GM21786 (cell line): ENCODE results near the gene FAM25C.
"Not testable (repeated sequence)": the region's sequence is repeated elsewhere in the genome, so short reads cannot be mapped to it uniquely, and the experiment has no call there.

Experiments
- ATAC-seq: cut with Tn5 transposase; IDR thresholded peaks from one replicate; pipeline ENCODE4 v1.9.1; 2021; ENCODE audit not compliant: unreplicated experiment

FAM25C gene

GRCh38 chr10:47999691-48000090, at the start of gene FAM25C:
Gene FAM25C (minus strand): TSS chr10:47999791. CDS start chr10:47999765, 26 bp downstream.
- ATAC-seq, result not testable (repeated sequence)

- ATAC-seq, result not testable (repeated sequence)
Observed at GRCh38 chr10:48044557-48044956, 45.0 kb upstream of the FAM25C start.

GRCh38 chr10:48031390-48031789, 31.8 kb upstream of the FAM25C start:
- not testable (repeated sequence) for ATAC-seq

DNA sequence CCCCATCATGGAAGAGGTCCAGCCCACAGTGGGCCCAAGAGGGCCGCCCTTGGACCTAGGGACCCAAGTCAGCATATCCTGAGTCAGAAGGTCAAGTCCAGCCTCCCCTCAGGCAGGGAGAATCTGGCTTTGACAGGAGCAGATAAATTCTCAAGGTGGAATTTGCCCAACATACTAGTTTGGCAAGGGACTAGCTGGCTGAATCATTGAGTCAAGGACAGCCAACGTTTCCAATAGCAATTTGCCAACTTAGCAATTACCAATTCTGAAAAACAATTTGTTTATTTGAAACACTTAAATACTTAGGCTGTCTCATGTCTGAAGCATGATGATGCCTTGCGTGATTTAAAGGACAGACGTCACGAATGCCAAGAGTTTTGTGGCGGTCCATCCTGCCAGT, 2.7 kb upstream of the FAM25C start:
- not testable (repeated sequence) for ATAC-seq

- not testable (repeated sequence) for ATAC-seq
Observed at GRCh38 chr10:47994045-47994444, 5.5 kb downstream of the FAM25C start.

GRCh38 chr10:47992560-47992959, 7.0 kb downstream of the FAM25C start:
- not testable (repeated sequence) for ATAC-seq

DNA sequence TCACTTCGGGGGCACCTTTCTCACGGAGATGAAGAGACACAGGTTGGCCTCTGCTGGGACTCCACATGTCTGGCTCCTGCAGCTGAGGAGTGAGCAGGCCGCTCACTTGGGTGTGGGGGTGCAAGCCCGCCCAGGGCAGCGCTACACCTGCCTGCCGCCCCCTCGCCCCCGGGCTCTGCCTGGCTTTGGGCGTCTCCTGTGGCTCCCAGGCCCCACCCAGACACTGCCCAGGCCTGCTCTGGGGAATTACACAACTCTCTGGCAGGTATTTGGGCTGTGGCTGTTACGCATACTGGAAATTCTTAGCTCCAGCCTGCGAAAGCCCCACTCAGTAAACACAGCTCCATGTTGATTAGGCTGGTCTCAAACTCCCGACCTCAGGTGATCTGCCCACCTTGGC, 7.9 kb downstream of the FAM25C start:
- not testable (repeated sequence) for ATAC-seq

- ATAC-seq, result not testable (repeated sequence)
Observed at GRCh38 chr10:47990097-47990496, 9.5 kb downstream of the FAM25C start.

DNA sequence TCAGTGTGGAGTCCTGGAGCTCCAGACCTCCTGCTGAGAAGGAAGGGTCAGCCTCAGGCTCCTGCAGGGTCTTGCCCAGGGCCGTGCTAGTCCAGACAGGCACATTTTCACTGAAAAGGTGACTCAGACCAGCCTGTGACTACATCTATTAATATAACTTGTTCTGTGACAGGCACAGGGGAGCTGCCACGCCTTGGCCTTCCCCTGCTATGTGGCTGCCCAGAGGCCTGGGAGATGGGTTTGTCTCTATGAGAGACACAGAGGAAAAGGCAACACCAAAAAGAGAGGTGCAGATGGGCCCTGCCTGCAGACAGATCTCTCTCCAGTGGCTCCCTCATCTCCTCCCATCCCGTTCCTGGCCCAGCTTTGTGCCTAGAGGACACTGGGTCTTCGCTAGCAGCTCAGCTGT, 10.0 kb downstream of the FAM25C start:
- ATAC-seq, result not testable (repeated sequence)

DNA sequence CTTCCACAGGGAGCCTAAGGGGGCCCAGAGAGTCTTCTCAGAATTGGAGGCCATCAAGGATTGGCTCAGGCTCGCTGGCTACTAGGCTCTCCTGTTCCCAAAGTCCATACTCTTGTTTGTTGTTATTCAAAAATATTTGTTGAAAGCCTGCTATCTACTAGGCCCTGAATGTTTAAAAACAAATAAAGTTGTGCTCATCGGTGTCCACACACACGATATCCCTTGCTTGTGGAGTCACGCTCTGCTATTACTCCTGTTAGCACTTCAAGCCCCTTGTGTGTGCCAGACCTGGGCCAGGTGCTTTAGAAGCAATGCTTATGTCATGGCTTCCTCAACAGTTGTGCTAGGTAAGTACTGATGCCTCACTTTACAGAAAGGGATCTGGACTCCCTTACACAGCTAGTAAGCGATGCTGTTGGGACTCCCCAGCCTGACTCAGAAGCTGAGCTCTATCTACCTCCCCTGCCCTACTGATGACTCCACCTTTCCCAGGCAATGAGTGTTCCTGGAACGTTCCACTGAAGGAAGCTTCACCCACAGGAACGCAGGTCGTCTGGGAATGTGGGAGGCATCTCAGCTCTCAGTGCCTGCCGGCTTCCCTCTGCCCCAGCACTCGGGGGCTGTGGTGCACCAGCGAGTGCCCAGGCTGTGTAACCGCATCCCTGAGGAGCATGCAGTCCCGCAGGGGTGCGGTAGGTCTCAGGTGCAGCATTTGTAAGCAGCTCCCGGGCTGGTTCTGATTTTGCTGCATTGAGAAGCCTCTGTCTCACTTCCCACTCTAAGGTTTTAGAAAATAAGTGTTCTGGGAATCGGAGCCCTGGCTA, 10.7 kb downstream of the FAM25C start:
- ATAC-seq, result not testable (repeated sequence)

DNA sequence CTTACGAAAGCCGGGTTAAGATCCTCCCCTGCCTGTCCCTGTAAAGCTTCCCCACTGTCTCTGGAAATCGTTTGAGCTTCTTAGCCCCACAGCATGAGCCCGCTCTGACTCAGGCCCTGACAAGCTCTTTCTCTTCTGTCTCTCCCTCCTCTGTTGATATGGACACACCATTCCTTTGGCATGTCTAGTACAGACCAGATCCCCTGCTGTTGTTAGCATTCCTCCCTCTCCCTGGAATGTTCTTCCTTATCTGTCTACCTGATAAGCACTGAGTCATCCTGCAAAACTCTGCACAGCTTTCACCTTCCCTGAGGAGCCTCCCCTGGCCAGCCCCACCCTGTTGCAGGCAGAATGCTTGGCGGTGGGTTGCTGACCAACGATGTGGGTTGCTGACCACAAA, 11.6 kb downstream of the FAM25C start:
- not testable (repeated sequence) for ATAC-seq

DNA sequence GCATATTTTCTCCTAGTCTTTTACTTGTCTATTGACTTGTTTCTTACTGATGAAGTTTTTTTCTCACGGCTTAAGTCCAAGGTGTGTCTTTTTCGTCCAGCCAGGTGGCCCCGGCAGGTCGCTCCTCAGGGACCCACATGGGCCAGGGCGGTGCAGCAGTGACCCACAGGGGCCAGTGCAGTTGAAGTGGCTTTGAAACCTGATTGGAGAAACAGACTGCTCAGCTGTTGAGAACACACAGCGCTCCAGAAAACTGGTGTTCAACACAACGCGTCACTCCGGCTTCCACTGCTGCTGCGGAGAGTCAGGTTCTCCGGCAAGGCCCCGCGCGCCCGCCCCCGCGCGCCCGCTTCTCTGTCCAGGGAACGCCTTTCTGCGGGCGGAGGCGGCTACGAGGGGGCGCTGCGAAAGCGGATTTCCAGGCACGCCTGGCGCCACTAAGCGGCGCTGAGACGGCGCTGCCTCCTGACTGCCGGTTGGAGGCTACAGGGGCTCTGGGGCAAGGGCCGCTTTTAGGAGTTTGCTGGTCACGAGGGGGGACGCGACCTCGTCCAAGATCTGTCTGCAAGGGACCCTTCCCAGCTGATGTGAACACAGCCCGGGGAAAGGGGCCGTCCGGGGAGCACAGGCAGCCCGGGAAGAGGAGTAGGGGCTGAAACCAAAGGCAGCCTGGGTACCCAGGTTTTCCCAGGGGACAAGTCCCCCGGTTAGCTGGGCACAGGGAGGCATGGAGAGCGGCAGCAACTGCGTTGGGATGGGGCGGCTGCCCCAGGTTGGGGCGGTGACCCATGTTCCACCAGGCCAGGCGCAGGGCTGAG, 13.0 kb downstream of the FAM25C start:
- not testable (repeated sequence) for ATAC-seq

DNA sequence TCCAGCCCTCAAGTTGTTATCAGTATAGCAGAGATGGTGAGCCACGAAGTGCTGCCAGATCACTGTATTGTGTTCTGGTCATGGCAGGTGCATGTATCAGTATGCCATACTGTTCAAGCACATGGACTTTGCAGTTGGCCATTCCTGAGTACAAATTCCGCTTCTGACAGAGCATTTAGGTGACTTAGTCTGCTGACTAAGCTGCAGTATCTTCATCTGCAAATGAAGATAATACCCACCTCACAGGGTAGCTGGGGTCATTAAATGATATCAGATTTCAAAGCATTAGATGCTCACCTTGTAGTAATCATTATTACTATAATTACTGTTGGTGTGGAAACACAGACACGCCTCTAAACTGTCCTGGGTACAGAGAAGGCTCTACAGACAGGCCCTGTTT, 24.2 kb downstream of the FAM25C start:
- not testable (repeated sequence) for ATAC-seq

DNA sequence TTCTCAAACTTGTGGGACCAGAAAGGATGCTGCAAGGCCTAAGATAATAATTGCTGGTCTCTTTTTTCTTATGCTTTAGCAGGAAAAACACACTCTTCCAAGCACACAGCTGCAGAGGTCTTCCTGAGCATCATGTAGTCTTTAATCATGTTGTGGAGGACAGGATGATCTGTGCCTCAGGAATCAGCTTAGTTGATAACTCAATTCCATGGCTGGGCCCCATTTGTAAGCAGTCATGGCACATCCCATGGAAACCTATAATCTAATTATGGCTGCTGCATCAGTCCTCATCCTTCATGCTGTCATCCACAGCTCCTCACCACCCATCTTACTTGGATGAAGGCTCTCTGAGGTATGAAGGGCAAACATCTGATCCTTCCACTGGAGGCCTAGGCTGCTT, 26.5 kb downstream of the FAM25C start:
- ATAC-seq, result not testable (repeated sequence)

DNA sequence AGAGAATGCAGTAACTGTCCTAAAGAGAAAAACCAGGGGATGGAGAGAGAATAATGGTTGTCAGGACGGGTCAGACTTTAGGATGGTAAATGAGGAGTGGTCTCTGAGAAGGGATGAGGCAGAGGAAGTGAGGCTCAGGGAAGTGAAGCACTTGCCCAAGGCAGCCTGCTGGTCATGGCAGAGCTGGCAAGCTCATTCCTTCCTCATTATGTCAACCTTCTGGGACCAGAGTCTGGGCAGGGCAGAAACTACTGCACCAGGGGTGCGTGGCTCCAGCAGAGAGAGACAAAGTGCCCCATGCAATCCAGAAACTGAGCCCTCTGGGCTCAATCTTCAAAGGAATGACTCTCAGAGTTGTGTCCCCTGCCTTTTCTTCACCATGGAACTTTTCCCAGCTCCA, 27.5 kb downstream of the FAM25C start:
- not testable (repeated sequence) for ATAC-seq

GRCh38 chr10:47971598-47971997, 28.0 kb downstream of the FAM25C start:
- not testable (repeated sequence) for ATAC-seq

- ATAC-seq, result not testable (repeated sequence)
Observed at GRCh38 chr10:47970047-47970446, 29.5 kb downstream of the FAM25C start.

GRCh38 chr10:47968988-47969387, 30.6 kb downstream of the FAM25C start:
- peak; percentile 75 for ATAC-seq

DNA sequence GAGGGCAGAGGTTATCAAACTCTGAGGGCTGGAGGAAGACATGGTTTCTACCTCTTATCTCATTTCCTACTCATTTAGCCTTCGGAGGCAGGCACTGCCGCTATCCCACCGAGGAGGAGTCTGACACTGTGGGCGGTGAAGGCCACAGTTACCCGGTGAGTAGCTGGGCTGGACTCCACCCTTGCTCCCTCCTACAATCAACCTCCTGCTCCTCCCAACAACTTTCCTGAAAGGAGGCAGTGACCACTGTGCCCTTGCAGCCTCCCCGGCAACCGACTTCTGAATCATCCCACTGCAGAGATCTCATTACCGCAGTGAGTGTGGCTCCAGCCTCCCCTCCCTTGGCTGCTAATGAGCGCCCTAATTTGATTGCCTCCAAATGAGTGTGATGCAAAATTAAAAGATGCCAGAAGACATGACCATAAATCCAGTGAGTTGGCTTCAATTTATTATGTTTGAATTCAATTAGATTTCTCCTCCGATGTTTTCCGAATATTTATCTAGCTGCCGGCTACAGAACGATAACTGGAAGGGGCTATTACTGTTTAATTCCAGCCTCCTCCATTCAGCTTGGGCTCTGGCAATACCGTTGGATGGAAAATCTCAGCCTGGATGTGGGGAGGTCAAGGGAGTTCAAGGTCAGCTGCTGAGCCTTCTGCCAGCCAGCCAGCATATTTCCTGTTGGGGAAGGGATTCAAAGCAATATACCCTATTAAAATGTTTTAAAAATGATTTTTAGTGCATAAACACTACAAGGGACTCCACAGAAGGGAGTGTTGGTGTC, 35.1 kb downstream of the FAM25C start:
- not testable (repeated sequence) for ATAC-seq

DNA sequence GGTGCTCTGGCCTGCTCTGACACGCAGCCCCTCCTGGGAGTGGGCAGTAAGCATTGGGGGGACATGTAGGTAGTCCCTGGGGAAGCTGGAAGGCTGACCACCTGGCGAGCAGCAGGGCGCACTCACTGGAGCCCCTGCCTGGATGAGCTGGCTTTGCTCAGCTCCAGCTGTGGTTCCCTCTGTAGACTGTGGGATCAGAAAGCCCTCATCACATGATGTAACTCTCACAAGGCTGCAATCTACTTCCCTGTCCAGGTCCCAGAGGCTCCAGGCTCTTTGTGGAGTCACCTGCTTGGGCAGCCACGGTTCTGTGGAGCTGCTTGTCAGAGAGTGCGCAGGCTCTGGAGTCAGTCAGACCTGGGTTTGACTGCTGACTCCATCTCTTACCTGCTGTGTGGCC, 36.8 kb downstream of the FAM25C start:
- ATAC-seq, result not testable (repeated sequence)

DNA sequence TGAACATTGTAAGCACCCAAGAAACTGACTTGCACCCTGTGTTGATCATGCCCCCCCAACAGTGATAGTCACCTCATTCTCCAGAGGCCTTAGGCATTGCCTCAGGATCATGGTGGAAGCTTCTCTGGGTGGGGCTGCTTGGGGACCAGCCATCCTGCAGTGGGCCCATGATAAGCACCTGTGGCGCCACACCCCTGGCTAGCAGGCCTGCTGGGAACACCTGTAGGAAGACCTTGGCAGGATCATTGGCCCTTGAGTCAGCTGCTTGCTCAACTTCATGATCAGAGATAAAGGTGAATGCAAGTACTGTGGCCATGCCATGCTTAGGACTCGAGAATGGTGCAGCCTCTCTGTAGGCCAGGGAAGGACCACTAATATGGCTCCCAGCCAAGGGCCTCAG, 38.9 kb downstream of the FAM25C start:
- ATAC-seq, result not testable (repeated sequence)
